ENCODE results near the gene SPTBN1.

Gene SPTBN1

GRCh38 chr2:54423213-54423612 lies 32.9 kb upstream of the SPTBN1 start:
- in situ Hi-C loops (cut with HindIII; ENCODE audit: low pct_unique_long_range_greater_than_20kb, low sequenced_read_pairs) = no loop called here
- DNase-seq (ENCODE audit: low read depth in 1 of 2, low spot score in 1 of 2) = no peak
- no peak for TF ChIP-seq JUND (IDR thresholded peaks at IDR 0.05; ENCODE audit: low read depth)

- no peak for DNase-seq (ENCODE audit: low read depth in 1 of 2, low spot score in 1 of 2)
These were observed 31.5 kb upstream of the SPTBN1 start for GRCh38 chr2:54424555-54425163.

GRCh38 chr2:54428108-54428831 lies 27.9 kb upstream of the SPTBN1 start:
- DNase-seq (ENCODE audit: low read depth in 1 of 2, low spot score in 1 of 2) = no peak
- no peak for TF ChIP-seq JUND (IDR thresholded peaks at IDR 0.05; ENCODE audit: low read depth)
- in situ Hi-C loops (cut with HindIII; ENCODE audit: low pct_unique_long_range_greater_than_20kb, low sequenced_read_pairs) = no loop called here

More at GRCh38 chr2:54424555-54425163, 31.5 kb upstream of the SPTBN1 start:
- in situ Hi-C loops (cut with HindIII; ENCODE audit: low pct_unique_long_range_greater_than_20kb, low sequenced_read_pairs) = no loop called here
- TF ChIP-seq JUND (IDR thresholded peaks at IDR 0.05; ENCODE audit: low read depth) = no peak

GRCh38 chr2:54429054-54429453 lies 27.1 kb upstream of the SPTBN1 start:
- no peak for TF ChIP-seq JUND (IDR thresholded peaks at IDR 0.05; ENCODE audit: low read depth)
- in situ Hi-C loops (cut with HindIII; ENCODE audit: low pct_unique_long_range_greater_than_20kb, low sequenced_read_pairs) = no loop called here
- DNase-seq (ENCODE audit: low read depth in 1 of 2, low spot score in 1 of 2) = no peak

- no peak for DNase-seq (ENCODE audit: low read depth in 1 of 2, low spot score in 1 of 2)
- no peak for TF ChIP-seq JUND (IDR thresholded peaks at IDR 0.05; ENCODE audit: low read depth)
- in situ Hi-C loops (cut with HindIII; ENCODE audit: low pct_unique_long_range_greater_than_20kb, low sequenced_read_pairs) = no loop called here
These were observed 26.1 kb upstream of the SPTBN1 start for GRCh38 chr2:54429811-54430551.

- in situ Hi-C loops (cut with HindIII; ENCODE audit: low pct_unique_long_range_greater_than_20kb, low sequenced_read_pairs) = no loop called here
- TF ChIP-seq JUND (IDR thresholded peaks at IDR 0.05; ENCODE audit: low read depth) = no peak
- DNase-seq (ENCODE audit: low read depth in 1 of 2, low spot score in 1 of 2) = no peak
These were observed 25.5 kb upstream of the SPTBN1 start for GRCh38 chr2:54430649-54431048.

GRCh38 chr2:54432251-54433015 lies 23.7 kb upstream of the SPTBN1 start:
- DNase-seq (ENCODE audit: low read depth in 1 of 2, low spot score in 1 of 2) = no peak
- in situ Hi-C loops (cut with HindIII; ENCODE audit: low pct_unique_long_range_greater_than_20kb, low sequenced_read_pairs) = no loop called here
- TF ChIP-seq JUND (IDR thresholded peaks at IDR 0.05; ENCODE audit: low read depth) = no peak

- TF ChIP-seq JUND (IDR thresholded peaks at IDR 0.05; ENCODE audit: low read depth) = no peak
- in situ Hi-C loops (cut with HindIII; ENCODE audit: low pct_unique_long_range_greater_than_20kb, low sequenced_read_pairs) = no loop called here
- DNase-seq (ENCODE audit: low read depth in 1 of 2, low spot score in 1 of 2) = no peak
These were observed 21.9 kb upstream of the SPTBN1 start for GRCh38 chr2:54434229-54434628.

- no peak for DNase-seq (ENCODE audit: low read depth in 1 of 2, low spot score in 1 of 2)
- TF ChIP-seq JUND (IDR thresholded peaks at IDR 0.05; ENCODE audit: low read depth) = no peak
- in situ Hi-C loops (cut with HindIII; ENCODE audit: low pct_unique_long_range_greater_than_20kb, low sequenced_read_pairs) = no loop called here
These were observed 21.4 kb upstream of the SPTBN1 start for GRCh38 chr2:54434711-54435110.

GRCh38 chr2:54435325-54436226 lies 20.6 kb upstream of the SPTBN1 start:
- in situ Hi-C loops (cut with HindIII; ENCODE audit: low pct_unique_long_range_greater_than_20kb, low sequenced_read_pairs) = no loop called here
- no peak for DNase-seq (ENCODE audit: low read depth in 1 of 2, low spot score in 1 of 2)

GRCh38 chr2:54437588-54437987 lies 18.5 kb upstream of the SPTBN1 start:
- no peak for DNase-seq (ENCODE audit: low read depth in 1 of 2, low spot score in 1 of 2)
- no peak for TF ChIP-seq JUND (IDR thresholded peaks at IDR 0.05; ENCODE audit: low read depth)
- in situ Hi-C loops (cut with HindIII; ENCODE audit: low pct_unique_long_range_greater_than_20kb, low sequenced_read_pairs) = no loop called here

More at GRCh38 chr2:54435325-54436226, 20.6 kb upstream of the SPTBN1 start:
- TF ChIP-seq JUND (IDR thresholded peaks at IDR 0.05; ENCODE audit: low read depth) = no peak

Data from T47D (cell line).